CD4-positive, alpha-beta T cell treated with Interleukin-10 for 1 hour (primary cell): ENCODE results near the gene KCTD2.
"Not testable (repeated sequence)": the region's sequence is repeated elsewhere in the genome, so short reads cannot be mapped to it uniquely, and the experiment has no call there.

Experiments used
- DNase-seq: peaks from one replicate; pipeline ENCODE4 v3.0.0-alpha.2; 2020

Gene KCTD2

DNA sequence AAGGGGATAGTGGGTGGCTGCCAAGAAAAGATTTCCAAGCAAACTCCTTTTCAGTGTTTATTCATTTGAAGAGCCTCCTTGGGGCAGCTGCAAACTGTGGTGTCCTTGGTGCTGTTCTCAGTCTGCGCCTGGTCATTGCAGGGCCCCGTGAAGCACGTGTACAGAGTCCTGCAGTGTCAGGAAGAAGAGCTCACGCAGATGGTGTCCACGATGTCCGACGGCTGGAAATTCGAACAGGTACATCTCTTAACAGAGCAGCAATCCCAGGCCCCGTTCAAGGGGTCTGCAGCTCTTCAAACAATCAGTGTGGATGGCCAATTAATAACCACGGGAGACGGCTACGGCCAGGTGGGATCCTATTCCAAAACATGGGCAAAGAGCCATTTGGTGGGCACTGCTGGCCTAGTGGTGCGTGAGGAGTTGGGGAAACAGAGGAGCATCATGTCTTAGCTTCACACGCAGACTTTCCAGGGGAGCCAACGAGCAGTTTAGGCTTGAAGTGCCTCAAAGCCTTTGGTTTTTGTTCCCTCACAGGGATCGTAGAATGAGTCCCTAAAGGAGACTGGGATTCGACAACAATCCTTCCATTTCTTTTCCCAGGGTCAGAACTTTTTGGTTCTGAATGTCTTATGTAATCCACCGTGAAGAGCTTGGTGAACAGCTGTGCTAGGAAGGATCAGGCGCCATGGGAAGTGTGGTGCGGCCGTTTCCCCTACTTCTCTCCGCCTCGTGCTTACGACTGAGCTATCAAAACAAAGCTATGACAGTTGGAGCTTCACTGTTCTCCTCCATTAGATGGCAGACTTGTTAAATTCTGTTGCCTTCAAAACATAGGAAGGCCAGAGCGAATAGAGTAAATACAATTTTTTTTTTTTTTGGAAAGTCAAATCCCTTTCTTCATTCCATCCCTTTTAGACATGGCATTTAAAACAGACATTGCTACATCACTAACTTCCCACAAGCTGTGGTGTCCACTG, 12.6 kb downstream of the KCTD2 start:
- peak; percentile 16 for DNase-seq

DNA sequence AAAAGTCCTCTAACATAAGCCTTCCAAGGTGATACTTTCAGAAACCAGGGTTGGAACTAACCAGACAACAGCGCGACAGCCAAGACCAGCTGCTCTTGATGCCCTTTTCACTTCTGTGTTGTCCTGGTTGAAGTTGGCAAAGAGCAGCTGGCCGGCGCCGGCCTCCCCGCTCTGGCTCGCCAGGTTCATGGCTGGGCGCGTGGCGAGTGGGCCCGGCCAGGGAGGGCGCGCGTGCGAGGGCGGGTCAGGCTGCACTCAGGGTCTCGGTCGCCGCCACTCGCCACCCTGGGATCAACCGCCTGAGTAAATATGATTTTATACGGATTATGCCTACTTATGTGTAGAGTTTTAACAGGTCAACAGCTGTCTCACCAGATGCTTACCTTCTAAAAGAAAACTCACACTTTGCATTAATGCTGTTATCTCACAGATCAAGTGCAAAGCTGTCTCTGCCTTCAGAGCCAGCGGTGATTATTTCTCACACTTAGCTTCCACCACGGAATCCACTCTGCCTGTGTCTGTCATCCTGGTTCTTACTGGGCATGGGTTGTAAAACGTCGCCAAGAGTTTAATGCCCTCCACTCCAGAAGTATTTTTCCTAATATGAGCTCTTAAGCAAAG, 13.5 kb downstream of the KCTD2 start:
- DNase-seq: no peak

DNA sequence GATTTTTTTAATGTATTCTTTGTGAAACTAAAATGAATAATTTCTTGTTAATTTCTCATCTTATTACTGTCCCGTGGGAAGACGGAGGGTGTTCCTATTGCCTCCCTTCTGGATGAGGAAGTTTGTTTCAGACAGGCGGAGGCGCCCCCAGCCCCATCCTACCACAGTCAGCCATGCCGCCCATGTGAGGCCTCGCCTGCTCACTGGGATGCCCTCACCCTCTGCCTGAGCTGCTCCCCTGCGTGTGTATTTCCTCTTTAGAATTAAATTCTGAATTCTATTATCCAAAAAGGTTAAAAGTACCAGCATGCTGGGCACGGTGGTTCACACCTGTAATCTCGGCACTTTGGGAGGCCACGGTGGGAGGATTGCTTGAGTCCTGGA, 14.0 kb downstream of the KCTD2 start:
- no peak for DNase-seq

GRCh38 chr17:75061618-75062017, 14.6 kb downstream of the KCTD2 start:
- DNase-seq: no peak

GRCh38 chr17:75063201-75063600, 16.2 kb downstream of the KCTD2 start:
- no peak for DNase-seq

- DNase-seq: no peak
These were observed 16.6 kb downstream of the KCTD2 start for GRCh38 chr17:75063626-75064025.

- DNase-seq: no peak
These were observed 17.0 kb downstream of the KCTD2 start for GRCh38 chr17:75064040-75064439.

DNA sequence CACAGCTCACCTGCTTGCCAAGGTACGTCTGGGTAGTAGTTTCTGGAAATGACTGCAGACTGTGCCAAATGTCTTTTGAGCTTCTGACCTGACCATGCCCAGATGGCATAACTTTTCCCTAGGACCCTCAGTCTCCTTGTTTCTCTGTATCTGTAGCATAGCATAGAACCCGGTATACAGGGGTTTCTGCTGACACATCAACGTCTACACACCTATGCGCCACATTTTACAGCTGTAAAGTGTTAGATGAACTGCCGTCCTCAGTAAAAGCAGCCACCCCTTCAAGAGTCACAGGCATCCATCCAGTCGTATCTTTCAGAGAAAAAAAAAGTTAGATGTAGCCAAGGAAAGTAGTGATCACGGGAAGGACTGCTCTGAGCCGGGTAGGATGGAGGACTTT, 17.4 kb downstream of the KCTD2 start:
- no peak for DNase-seq

- no peak for DNase-seq
These were observed 18.0 kb downstream of the KCTD2 start for GRCh38 chr17:75064867-75065561.

- DNase-seq: no peak
These were observed 18.6 kb downstream of the KCTD2 start for GRCh38 chr17:75065562-75066151.

DNA sequence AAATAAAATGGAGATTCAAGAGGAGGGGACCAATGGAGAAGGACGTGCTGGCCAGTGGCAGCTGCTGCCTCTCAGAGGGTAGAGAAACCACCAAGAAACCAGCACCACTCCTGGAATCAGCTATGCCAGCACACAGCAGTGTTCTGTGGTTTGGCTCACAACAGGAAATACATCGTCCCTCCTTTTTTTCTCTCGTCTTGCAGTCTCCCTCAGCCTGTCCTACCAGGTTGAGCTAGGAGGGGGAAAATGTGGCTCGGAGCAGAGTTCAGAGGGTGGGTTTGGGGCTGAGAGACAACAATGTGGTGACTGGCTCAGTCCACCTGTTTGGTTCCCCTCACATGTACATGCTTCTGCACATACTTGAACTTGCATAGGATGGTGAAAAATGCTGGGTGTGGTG, 20.8 kb downstream of the KCTD2 start:
- DNase-seq: peak; percentile 24

GRCh38 chr17:75068750-75069149, 21.7 kb downstream of the KCTD2 start:
- no peak for DNase-seq

DNA sequence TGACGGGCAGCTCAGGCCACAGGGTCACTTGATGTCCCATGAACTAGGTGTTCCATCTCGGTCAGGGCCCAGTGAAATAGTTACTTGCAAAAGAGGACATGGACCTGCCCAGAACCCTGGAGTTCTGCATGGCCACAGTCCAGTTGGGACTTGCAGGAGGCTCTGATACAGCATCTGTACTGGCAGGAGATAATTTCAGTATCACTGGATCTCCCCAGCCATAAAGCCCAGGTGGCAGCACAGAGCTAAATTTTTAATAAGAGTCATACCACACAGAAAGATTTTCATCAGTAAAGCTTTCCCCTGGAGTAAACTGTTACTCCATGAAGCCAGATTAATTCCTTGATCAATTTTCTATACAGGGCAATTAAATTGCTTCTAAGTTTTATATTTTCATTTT, 22.8 kb downstream of the KCTD2 start:
- DNase-seq: peak; percentile 31

- DNase-seq: not testable (repeated sequence)
These were observed 24.6 kb downstream of the KCTD2 start for GRCh38 chr17:75071478-75072271.

DNA sequence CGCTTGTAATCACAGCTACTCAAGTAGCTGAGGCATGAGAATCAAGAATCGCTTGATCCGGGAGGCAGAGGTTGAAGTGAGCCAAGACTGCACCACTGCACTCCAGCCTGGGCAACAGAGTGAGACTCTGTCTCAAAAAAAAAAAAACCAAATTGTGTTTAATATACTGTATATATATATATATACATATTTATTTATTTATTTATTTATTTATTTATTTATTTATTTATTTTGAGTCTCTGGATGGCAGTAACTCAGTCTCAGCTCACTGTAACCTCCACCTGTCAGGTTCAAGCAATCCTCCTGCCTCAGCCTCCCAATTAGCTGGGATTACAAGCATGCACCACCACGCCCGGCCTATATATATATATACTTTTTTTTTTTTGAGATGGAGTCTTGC, 25.9 kb downstream of the KCTD2 start:
- not testable (repeated sequence) for DNase-seq

GRCh38 chr17:75073618-75074047, 26.6 kb downstream of the KCTD2 start:
- no peak for DNase-seq

- no peak for DNase-seq
These were observed 27.5 kb downstream of the KCTD2 start for GRCh38 chr17:75074532-75074931.

DNA sequence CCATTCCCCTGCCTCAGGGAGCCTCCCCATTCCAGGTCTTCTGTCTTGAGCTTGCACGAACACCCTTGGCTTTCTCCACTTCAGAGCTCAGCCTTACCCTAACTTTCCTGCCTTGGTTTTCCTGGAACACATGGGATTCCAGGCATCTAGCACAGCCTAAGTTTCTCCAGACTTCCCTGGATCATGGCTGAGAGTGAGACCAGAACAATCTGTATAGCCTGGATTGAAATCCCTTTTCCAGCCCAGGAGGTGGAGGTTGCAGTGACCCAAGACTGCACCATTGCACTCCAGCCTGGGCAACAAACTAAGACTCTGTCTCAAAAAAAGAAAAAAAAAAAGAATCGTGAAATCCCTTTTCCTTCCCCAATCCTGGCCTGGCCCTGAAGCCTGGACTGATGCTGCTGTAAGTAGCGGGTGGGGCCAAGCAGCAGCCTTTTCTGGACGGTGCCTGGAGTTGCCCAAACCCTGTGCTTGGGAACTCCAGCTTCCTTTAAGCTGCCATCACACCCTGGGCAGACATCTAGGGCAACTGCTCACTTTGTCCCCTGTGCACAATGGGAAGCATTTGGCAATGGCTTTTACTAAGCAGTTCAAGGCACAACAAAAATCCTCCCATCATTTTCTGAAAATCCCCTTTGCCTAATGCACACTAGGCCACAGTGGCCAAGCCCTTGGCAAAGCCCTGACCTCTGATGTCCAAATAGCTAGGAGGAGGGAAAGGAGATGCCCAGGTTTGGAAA, 28.7 kb downstream of the KCTD2 start:
- DNase-seq: no peak

GRCh38 chr17:75077072-75077495, 30.1 kb downstream of the KCTD2 start:
- DNase-seq: no peak

GRCh38 chr17:75077496-75078283, 30.7 kb downstream of the KCTD2 start:
- peak; percentile 50 for DNase-seq
